ENCODE results near the gene SFXN2.

DNA sequence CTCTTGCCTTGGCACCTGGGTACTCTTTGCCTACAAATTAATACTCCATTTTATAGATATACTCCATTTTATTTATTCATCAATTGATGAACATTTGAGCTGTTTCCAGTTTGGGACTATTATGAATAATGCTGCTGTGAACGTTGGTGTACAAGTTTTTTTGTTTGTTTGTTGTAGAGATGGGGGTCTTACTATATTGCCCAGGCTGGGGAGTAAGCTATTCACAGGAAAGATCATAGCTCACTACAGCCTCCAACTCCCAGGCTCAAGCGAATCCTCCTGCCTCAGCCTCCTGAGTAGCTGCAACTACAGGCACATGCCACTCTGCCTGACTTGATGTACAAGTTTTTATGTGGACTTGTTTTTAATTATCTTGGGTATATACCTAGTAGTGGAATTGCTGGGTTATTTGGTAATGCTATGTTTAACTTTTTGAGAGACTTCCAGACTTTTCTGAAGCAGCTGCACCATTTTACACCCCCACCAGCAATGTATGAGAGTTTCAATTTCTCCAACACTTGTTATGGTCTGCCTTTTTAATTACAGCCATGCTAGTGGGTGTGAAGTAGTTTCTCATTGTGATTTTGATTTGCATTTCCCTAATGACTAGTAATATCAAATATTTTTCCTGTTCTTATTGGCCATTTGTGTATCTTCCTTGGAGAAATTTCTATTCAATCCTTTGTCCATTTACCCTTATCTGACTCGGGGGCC lies 45.2 kb downstream of the SFXN2 start:
- TF ChIP-seq POLR2A (IDR thresholded peaks at IDR 0.05; ENCODE audit: low read length), result no peak
- TF ChIP-seq, protein P1, sequence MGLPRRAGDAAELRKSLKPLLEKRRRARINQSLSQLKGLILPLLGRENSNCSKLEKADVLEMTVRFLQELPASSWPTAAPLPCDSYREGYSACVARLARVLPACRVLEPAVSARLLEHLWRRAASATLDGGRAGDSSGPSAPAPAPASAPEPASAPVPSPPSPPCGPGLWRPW (IDR thresholded peaks at IDR 0.05), result no peak
- TF ChIP-seq BHLHE40 (IDR thresholded peaks at IDR 0.05; ENCODE audit: low read depth, low read length), result no peak
- TF ChIP-seq CEBPB (IDR thresholded peaks at IDR 0.05), result no peak
- TF ChIP-seq, protein P2, sequence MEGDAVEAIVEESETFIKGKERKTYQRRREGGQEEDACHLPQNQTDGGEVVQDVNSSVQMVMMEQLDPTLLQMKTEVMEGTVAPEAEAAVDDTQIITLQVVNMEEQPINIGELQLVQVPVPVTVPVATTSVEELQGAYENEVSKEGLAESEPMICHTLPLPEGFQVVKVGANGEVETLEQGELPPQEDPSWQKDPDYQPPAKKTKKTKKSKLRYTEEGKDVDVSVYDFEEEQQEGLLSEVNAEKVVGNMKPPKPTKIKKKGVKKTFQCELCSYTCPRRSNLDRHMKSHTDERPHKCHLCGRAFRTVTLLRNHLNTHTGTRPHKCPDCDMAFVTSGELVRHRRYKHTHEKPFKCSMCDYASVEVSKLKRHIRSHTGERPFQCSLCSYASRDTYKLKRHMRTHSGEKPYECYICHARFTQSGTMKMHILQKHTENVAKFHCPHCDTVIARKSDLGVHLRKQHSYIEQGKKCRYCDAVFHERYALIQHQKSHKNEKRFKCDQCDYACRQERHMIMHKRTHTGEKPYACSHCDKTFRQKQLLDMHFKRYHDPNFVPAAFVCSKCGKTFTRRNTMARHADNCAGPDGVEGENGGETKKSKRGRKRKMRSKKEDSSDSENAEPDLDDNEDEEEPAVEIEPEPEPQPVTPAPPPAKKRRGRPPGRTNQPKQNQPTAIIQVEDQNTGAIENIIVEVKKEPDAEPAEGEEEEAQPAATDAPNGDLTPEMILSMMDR (IDR thresholded peaks at IDR 0.05), result no peak
- TF ChIP-seq, protein P3, sequence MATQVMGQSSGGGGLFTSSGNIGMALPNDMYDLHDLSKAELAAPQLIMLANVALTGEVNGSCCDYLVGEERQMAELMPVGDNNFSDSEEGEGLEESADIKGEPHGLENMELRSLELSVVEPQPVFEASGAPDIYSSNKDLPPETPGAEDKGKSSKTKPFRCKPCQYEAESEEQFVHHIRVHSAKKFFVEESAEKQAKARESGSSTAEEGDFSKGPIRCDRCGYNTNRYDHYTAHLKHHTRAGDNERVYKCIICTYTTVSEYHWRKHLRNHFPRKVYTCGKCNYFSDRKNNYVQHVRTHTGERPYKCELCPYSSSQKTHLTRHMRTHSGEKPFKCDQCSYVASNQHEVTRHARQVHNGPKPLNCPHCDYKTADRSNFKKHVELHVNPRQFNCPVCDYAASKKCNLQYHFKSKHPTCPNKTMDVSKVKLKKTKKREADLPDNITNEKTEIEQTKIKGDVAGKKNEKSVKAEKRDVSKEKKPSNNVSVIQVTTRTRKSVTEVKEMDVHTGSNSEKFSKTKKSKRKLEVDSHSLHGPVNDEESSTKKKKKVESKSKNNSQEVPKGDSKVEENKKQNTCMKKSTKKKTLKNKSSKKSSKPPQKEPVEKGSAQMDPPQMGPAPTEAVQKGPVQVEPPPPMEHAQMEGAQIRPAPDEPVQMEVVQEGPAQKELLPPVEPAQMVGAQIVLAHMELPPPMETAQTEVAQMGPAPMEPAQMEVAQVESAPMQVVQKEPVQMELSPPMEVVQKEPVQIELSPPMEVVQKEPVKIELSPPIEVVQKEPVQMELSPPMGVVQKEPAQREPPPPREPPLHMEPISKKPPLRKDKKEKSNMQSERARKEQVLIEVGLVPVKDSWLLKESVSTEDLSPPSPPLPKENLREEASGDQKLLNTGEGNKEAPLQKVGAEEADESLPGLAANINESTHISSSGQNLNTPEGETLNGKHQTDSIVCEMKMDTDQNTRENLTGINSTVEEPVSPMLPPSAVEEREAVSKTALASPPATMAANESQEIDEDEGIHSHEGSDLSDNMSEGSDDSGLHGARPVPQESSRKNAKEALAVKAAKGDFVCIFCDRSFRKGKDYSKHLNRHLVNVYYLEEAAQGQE (IDR thresholded peaks at IDR 0.05), result no peak
- no peak for TF ChIP-seq HOXB13 (CRISPR knock-in tag; IDR thresholded peaks at IDR 0.05; ENCODE audit: low read depth)
